Esophagus mucosa (tissue), 1 donor: ENCODE data around the gene ZNF609. TPM values are rescaled to one million over a fixed set of nuclear protein-coding genes. Genes with fewer than 3 reads are reported as not detected.
A peak's percentile ranks its signal among the peaks of the same experiment; 100 is the strongest.

Experiments
- ATAC-seq: fragments of 200-7000 bp; cut with Tn5 transposase; one replicate; pipeline ENCODE4 v1.9.1; 2020
- total RNA-seq: library from RNA; stranded (reverse); gene quantifications from one replicate; pipeline ENCODE4 v1.2.4, GENCODE V29; 2023
- donor health status: DM: yes; HTN: yes; CAD: no.

The ZNF609 gene, protein sequence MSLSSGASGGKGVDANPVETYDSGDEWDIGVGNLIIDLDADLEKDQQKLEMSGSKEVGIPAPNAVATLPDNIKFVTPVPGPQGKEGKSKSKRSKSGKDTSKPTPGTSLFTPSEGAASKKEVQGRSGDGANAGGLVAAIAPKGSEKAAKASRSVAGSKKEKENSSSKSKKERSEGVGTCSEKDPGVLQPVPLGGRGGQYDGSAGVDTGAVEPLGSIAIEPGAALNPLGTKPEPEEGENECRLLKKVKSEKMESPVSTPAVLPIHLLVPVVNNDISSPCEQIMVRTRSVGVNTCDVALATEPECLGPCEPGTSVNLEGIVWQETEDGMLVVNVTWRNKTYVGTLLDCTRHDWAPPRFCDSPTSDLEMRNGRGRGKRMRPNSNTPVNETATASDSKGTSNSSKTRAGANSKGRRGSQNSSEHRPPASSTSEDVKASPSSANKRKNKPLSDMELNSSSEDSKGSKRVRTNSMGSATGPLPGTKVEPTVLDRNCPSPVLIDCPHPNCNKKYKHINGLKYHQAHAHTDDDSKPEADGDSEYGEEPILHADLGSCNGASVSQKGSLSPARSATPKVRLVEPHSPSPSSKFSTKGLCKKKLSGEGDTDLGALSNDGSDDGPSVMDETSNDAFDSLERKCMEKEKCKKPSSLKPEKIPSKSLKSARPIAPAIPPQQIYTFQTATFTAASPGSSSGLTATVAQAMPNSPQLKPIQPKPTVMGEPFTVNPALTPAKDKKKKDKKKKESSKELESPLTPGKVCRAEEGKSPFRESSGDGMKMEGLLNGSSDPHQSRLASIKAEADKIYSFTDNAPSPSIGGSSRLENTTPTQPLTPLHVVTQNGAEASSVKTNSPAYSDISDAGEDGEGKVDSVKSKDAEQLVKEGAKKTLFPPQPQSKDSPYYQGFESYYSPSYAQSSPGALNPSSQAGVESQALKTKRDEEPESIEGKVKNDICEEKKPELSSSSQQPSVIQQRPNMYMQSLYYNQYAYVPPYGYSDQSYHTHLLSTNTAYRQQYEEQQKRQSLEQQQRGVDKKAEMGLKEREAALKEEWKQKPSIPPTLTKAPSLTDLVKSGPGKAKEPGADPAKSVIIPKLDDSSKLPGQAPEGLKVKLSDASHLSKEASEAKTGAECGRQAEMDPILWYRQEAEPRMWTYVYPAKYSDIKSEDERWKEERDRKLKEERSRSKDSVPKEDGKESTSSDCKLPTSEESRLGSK (N-terminal part only)
- total RNA-seq: 17.9 TPM

DNA sequence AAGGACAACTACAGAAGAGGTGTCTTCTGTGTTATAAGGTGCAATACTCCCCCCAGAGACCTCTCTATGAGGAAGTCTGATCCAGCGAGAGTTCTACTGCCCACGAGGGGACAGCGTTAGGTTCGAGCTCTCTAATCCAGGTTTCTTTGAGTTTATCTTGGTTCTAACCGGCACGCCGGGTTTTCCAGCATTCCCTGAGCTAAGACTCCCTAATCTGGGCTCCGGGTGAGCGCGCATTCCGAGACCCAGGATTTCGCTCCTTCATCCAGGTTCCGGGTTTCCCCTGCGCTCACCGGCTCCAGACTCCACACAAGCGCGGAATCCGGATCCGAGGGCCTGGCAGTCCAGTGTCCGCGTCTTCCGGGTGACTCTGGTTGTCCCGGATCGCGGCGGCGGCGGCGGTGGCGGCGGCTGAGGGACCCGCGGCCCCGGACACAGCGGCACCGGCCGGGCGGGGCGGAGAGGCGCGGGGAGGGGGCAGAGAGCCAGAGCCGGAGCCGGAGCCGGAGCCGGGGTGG lies at the start of gene ZNF609:
ZNF609 (plus strand) TSS at position 373 of the 518 bp plus-strand sequence. CDS start 38,842 bp downstream, outside the sequence.
- peak; percentile 89 for ATAC-seq

GRCh38 chr15:64412216-64412615 lies 48.2 kb upstream of the ZNF609 start:
- ATAC-seq: peak; percentile 82

GRCh38 chr15:64422697-64423096 lies 37.7 kb upstream of the ZNF609 start:
- no peak for ATAC-seq

DNA sequence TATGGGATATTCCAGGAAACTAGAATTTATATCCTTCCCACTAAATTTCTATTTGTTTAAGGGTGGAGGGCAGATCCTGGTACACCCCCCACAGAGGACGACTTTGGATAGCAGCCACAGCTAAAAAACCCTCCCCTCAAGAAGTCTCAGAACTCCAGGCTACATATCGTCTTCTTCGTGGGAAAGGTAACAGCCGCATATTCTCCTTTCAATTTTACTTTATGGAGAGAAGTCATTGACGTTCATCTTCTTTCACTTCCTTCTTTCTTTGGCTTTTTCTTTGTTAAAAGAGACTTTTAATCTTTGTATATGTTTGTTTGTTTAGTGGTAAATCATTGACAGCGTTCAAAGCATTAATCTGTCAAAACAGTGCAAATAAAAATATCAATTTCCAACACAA lies 36.4 kb upstream of the ZNF609 start:
- ATAC-seq: no peak

DNA sequence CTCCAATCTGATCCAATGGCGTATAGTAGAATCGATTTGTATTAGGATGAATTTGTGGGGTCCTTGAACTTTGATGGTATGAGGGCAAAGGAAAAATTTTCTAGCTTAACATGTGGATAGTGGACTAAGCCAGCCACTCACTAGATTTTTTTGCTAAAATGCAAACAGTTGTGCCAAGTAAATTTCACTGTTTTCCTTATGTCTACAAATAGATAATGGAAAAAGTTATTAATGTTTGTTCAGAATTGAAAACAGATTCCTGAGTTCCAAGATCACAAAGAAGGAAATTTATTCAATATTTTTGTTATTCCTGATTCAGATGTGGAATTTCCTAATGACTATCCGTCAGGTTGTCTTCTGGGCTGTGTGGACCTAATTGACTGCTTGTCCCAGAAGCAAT lies 35.2 kb upstream of the ZNF609 start:
- ATAC-seq: no peak

DNA sequence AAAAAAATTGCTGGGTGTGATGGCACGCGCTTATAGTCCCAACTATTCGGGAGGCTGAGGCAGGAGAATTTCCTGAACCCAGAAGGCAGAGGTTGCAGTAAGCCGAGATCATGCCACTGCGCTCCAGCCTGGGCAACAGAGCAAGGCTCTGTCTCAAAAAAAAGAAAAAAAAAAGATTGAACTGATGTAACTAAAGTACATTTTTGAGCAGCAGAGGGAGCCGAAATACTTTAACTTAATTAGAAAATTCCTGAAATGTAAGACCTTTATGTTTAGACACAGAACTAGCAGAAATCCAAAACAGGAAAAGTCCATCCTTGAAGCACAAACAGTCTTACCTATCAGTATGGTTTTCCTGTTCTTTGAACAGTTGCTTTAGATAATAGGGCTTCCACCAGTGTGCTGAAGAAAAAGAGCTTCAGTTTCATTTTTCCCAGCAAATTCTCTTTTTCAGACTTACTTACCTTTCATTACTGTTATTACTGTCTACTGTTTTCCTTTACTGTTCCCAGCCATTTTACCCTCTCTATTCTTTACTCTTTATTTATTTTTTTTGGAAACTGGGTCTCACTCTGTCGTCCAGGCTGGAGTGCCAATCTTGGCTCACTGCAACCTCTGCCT lies 33.4 kb upstream of the ZNF609 start:
- ATAC-seq: no peak

DNA sequence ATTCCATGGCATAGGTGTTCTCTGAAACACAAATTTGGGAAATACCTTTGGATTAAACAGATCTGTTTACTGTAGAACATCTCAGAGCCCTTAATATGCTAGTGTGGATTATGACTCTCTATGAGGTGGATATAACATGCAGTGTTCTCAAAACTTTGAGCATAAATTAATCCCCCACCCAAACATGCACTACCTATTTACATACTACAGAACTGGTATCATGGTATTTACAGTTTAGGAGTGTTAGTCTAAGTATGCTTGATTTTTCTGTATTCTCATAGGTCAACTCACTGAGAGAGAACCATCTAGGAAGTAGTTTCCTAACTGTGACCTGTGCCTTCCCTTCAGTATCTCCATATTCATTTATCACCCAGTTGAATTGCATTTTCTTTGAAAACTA lies 30.9 kb upstream of the ZNF609 start:
- no peak for ATAC-seq

GRCh38 chr15:64430000-64430735 lies 30.2 kb upstream of the ZNF609 start:
- no peak for ATAC-seq

GRCh38 chr15:64437982-64438381 lies 22.4 kb upstream of the ZNF609 start:
- ATAC-seq: no peak

GRCh38 chr15:64438653-64439447 lies 21.5 kb upstream of the ZNF609 start:
- ATAC-seq: no peak

GRCh38 chr15:64441852-64442251 lies 18.5 kb upstream of the ZNF609 start:
- no peak for ATAC-seq

DNA sequence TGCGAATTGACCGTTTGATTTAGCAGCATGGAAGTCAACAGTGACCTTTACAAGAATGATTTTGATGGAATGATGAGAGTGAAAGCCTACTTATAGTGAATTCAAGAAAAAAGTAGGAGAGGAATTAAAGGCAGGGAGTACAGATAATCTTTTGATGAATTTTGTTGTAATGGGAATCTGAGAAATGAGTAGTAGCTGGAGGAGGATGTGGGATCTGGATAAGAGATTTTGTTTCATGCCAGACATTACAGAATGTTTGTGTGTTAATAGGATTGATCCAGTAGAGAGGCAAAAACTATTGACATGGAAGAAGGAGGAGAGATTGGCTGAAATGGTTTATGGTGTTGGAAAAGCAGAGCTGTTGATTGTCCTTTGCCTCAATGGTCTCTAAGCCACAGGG lies 17.4 kb upstream of the ZNF609 start:
- no peak for ATAC-seq

DNA sequence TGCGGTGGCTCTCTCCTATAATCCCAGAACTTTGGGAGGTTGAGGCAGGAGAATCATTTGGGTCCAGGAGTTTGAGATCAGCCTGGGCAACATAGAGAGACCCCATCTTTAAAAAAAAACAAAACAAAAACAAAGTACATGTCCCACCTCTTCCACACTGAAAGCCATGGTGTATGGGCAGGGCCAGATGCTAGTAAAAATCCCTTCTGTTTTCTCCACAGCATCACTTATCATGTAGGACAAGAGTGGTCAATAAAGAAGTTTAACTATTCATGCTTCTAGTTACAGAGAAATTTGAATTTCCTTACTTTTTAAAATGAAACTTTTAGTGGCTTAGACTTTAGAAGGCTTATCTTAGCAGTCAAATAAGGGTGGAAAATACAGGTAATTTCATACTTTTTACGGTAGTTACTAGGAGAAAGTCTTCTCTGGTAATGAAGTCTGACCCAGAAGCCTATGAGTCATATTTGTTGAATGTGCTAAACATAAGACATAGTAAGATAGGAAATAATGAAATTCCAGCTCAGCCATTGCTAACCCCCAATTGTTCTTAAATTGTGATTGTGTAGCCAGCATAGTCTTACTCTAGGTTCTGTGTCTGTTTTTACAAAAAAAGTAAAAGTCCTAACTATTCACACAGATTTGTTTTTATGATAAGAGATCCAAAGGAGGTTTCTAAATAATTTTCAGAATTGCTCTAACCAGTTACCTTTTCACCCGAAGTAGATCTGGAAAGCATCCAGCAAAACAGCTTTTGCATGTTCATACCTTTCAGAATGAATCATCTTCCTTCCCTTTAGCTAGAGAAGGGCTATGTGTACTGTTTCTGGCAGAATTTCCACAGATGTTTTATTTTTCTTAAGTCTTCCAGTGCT lies 16.4 kb upstream of the ZNF609 start:
- peak; percentile 71 for ATAC-seq

GRCh38 chr15:64444836-64445235 lies 15.5 kb upstream of the ZNF609 start:
- ATAC-seq: no peak

- ATAC-seq: no peak
Measured at GRCh38 chr15:64447536-64448315, 12.7 kb upstream of the ZNF609 start.

- ATAC-seq: peak; percentile 21
Measured at GRCh38 chr15:64452988-64453688, 7.2 kb upstream of the ZNF609 start.

GRCh38 chr15:64453689-64454037 lies 6.7 kb upstream of the ZNF609 start:
- no peak for ATAC-seq

- no peak for ATAC-seq
Measured at GRCh38 chr15:64454282-64454681, 6.1 kb upstream of the ZNF609 start.
